Esophagus muscularis mucosa (tissue), 2 donors: Measurements from ENCODE around the gene DOLK.

Experiments
- POLR2A ChIP-seq: fragments of 450-650 bp; IDR thresholded peaks from one replicate; pipeline ENCODE4 v1.6.1; 2017; ENCODE audit warnings: antibody characterized with exemption, moderate library complexity, mild to moderate bottlenecking, low read depth
- POLR2AphosphoS5 ChIP-seq, 2 donors: sonication (generic); formaldehyde crosslinking; IDR thresholded peaks; one replicate each; pipeline ENCODE4 v1.6.1; 2017; ENCODE audit warnings: antibody characterized with exemption in 2 of 2

GRCh38 chr9:128995791-128996190 is 48.4 kb upstream of the DOLK start:
- no peak for TF ChIP-seq POLR2AphosphoS5 (IDR thresholded peaks at IDR 0.05)
- no peak for TF ChIP-seq POLR2A
